KMS-11 (cell line): ENCODE measurements around the gene ZNF318.
A peak's percentile ranks its signal among the peaks of the same experiment; 100 is the strongest.

ENCODE experiments used
- H2AFZ ChIP-seq: fragments of 200-600 bp; sonication (generic); 2 replicates; pipeline ENCODE4 v1.6.1; 2016; ENCODE audit warnings: antibody characterized with exemption, mixed run types, low read depth
- H3K27ac ChIP-seq: fragments of 200-600 bp; sonication (generic); 2 replicates; pipeline ENCODE4 v1.6.1; 2016; ENCODE audit warnings: mild to moderate bottlenecking, mixed run types
- H3K27me3 ChIP-seq: fragments of 200-600 bp; sonication (generic); 2 replicates; pipeline ENCODE4 v1.6.1; 2017; ENCODE audit warnings: mild to moderate bottlenecking, low read depth, mixed run types, moderate library complexity; ENCODE audit not compliant: insufficient read depth
- H3K36me3 ChIP-seq: fragments of 200-600 bp; sonication (generic); 2 replicates; pipeline ENCODE4 v1.6.1; 2017; ENCODE audit warnings: mild to moderate bottlenecking, mixed run types; ENCODE audit not compliant: insufficient read depth
- H3K4me1 ChIP-seq: fragments of 200-600 bp; sonication (generic); 2 replicates; pipeline ENCODE4 v1.6.1; 2016; ENCODE audit warnings: mild to moderate bottlenecking, low read depth, mixed run types; ENCODE audit not compliant: poor library complexity, severe bottlenecking
- H3K4me2 ChIP-seq: fragments of 200-600 bp; sonication (generic); 2 replicates; pipeline ENCODE4 v1.7.0; 2016; ENCODE audit warnings: mild to moderate bottlenecking, mixed run types
- H3K4me3 ChIP-seq: fragments of 200-600 bp; sonication (generic); IDR thresholded peaks from 2 replicates; pipeline ENCODE4 v1.6.1; 2017; ENCODE audit warnings: low read depth, low read length, mixed read lengths; ENCODE audit not compliant: insufficient read depth
- H3K79me2 ChIP-seq: fragments of 200-600 bp; sonication (generic); 2 replicates; pipeline ENCODE4 v1.6.1; 2016; ENCODE audit warnings: low read depth, mixed run types; ENCODE audit not compliant: insufficient read depth
- H3K9ac ChIP-seq: fragments of 200-600 bp; sonication (generic); 2 replicates; pipeline ENCODE4 v1.6.1; 2016; ENCODE audit warnings: mild to moderate bottlenecking, mixed run types
- H4K20me1 ChIP-seq: fragments of 200-600 bp; sonication (generic); 2 replicates; pipeline ENCODE4 v1.6.1; 2016; ENCODE audit warnings: mild to moderate bottlenecking, mixed run types; ENCODE audit not compliant: insufficient read depth
- TF ChIP-seq, protein P1 (sequence below): fragments of 200-600 bp; sonication (generic); conservative IDR thresholded peaks from 2 replicates; pipeline ENCODE4 v1.6.1; 2017; ENCODE audit warnings: low read depth, mild to moderate bottlenecking, antibody characterized with exemption, low read length, moderate library complexity, mixed read lengths

The ZNF318 gene

DNA sequence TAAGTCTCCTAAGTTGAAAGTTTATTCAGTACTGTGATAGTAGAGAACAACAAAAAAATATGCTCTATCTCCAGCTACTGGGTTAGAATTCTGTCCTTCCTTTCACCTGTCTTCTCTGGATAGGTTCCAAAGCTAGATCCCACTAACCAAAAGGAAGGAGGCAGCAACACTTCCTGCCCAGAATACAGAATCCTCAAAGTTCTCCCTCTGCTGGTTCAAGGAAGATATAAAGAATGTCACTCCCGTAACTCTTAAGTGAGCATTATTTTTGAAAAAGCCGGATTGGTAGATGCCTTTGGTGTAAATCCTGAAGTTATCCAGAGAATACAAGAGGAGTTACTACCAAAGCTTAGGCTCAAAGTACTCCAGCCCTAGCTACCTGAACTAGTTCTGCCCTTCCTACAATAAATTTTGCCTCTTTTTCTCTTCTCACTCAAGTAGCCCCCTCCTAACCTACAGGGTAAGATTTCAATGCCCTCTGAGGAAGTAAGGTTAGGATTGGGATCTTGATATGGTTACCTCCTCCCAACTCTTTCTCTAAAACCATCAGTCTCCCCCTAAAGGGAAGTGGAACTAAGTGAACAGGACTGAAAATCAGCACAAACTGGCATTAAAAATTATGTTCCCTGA, 34.9 kb downstream of the ZNF318 start:
- Histone ChIP-seq H3K36me3 (no peaks in the 10 kb centered on the region), H3K27me3 (no peaks in the 10 kb centered on the region), H3K27ac (no peak overlapping the region), H3K79me2 (no peaks in the 10 kb centered on the region), H3K4me2 (no peak overlapping the region), H3K9ac (no peak overlapping the region), H3K4me1 (no peaks in the 10 kb centered on the region), H2AFZ (no peak overlapping the region), H3K4me3 (no peak overlapping the region), H4K20me1 (no peaks in the 10 kb centered on the region)
- TF ChIP-seq, protein P1, sequence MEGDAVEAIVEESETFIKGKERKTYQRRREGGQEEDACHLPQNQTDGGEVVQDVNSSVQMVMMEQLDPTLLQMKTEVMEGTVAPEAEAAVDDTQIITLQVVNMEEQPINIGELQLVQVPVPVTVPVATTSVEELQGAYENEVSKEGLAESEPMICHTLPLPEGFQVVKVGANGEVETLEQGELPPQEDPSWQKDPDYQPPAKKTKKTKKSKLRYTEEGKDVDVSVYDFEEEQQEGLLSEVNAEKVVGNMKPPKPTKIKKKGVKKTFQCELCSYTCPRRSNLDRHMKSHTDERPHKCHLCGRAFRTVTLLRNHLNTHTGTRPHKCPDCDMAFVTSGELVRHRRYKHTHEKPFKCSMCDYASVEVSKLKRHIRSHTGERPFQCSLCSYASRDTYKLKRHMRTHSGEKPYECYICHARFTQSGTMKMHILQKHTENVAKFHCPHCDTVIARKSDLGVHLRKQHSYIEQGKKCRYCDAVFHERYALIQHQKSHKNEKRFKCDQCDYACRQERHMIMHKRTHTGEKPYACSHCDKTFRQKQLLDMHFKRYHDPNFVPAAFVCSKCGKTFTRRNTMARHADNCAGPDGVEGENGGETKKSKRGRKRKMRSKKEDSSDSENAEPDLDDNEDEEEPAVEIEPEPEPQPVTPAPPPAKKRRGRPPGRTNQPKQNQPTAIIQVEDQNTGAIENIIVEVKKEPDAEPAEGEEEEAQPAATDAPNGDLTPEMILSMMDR: peak; percentile 49

DNA sequence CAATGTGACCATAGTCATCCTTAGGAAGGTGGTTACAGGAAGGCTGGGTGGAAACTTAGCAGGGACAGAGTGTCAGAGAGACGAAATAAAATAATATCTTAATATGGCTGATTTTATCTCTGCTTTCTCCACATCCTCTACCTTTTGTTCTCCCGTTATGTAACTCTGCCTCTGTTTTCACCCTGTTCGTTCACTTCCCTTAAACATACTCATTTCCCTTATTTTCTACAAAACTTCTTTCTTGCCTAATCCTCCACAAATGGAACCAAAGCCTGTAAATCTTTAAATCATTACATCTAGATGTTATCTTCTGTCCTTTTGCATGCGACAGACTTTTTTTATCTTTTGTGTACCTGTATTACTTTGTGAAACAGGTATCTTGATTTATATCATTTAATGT, 37.6 kb downstream of the ZNF318 start:
- Histone ChIP-seq H3K4me2 (no peak overlapping the region), H3K79me2 (no peaks in the 10 kb centered on the region), H3K27me3 (no peaks in the 10 kb centered on the region), H3K4me1 (no peaks in the 10 kb centered on the region), H2AFZ (no peak overlapping the region), H3K4me3 (no peak overlapping the region), H4K20me1 (no peaks in the 10 kb centered on the region), H3K36me3 (no peaks in the 10 kb centered on the region), H3K9ac (no peak overlapping the region), H3K27ac (no peak overlapping the region)
- TF ChIP-seq, protein P1: no peak

DNA sequence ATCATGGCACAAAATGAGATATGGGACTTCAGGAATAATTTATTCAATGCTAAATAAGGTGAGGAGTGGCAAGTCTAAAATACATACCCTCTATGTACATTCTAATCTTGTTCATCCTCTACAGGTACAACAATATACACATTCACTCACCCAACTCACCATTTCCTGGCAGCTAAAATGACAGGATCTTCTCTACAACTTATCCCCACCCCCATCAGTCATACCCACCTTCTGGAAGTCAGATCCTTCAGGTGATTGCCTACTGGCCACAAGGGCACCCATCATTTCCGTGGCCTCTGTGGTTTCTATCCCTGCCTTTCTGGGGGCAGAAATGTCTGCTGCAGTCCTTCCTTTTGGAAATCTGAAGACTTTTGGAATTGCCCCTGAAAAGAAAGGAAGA, 38.0 kb downstream of the ZNF318 start:
- Histone ChIP-seq H4K20me1 (no peaks in the 10 kb centered on the region), H3K4me3 (no peak overlapping the region), H2AFZ (no peak overlapping the region), H3K4me2 (no peak overlapping the region), H3K79me2 (no peaks in the 10 kb centered on the region), H3K27me3 (no peaks in the 10 kb centered on the region), H3K9ac (no peak overlapping the region), H3K27ac (no peak overlapping the region), H3K36me3 (no peaks in the 10 kb centered on the region), H3K4me1 (no peaks in the 10 kb centered on the region)
- TF ChIP-seq, protein P1: no peak

DNA sequence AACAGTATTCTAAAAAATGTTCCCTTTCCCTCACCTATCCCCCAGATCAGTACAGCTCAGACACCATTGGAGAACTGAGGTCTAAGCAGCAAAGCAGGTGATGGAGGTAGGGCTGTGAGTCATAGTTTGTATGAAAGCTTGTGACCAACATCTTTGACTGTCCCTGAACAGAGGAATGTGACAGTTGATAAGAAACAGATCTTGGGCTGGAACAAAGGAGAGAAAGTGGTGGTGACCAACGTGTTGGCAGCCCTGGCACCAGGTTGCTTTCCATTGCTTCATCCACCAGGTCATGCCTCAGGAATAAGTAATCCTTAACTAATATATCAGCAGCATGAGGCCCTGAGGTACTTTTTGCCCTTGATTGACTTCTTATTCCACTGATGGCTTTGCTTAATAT, 40.9 kb downstream of the ZNF318 start:
- H3K4me2 ChIP-seq: no peak overlapping the region
- no peak overlapping the region for H2AFZ ChIP-seq
- no peak overlapping the region for H3K27ac ChIP-seq
- no peaks in the 10 kb centered on the region for H3K79me2 ChIP-seq
- H3K27me3 ChIP-seq: no peaks in the 10 kb centered on the region
- H3K4me1 ChIP-seq: no peaks in the 10 kb centered on the region
- no peaks in the 10 kb centered on the region for H4K20me1 ChIP-seq
- no peak overlapping the region for H3K9ac ChIP-seq
- TF ChIP-seq, protein P1: no peak
- H3K4me3 ChIP-seq: no peak overlapping the region
- H3K36me3 ChIP-seq: no peaks in the 10 kb centered on the region
